Mesodermal cell (in vitro differentiated cells): ENCODE results near the gene SLC41A2.
"Not testable (repeated sequence)": the region's sequence is repeated elsewhere in the genome, so short reads cannot be mapped to it uniquely, and the experiment has no call there.

Experiments
- H3K27ac ChIP-seq: 2 replicates; pipeline ENCODE4 v1.7.0; 2013; ENCODE audit warnings: mild to moderate bottlenecking, low read depth, low read length, moderate library complexity; ENCODE audit not compliant: severe bottlenecking
- H3K36me3 ChIP-seq: 2 replicates; pipeline ENCODE4 v1.7.1; 2013; ENCODE audit warnings: mild to moderate bottlenecking, low read length, moderate library complexity; ENCODE audit not compliant: control insufficient read depth, insufficient read depth
- H3K4me1 ChIP-seq: one replicate; pipeline ENCODE4 v1.7.1; 2013; ENCODE audit warnings: mild to moderate bottlenecking, low read length; ENCODE audit not compliant: insufficient read depth, control insufficient read depth, poor library complexity, severe bottlenecking
- H3K4me3 ChIP-seq: 2 replicates; pipeline ENCODE4 v1.7.0; 2013; ENCODE audit warnings: low read length, control low read depth, mild to moderate bottlenecking; ENCODE audit not compliant: insufficient read depth, poor library complexity, severe bottlenecking; ENCODE audit errors: extremely low read depth
- H3K9me3 ChIP-seq: 2 replicates; pipeline ENCODE4 v1.7.1; 2013; ENCODE audit warnings: mild to moderate bottlenecking, low read length, moderate library complexity; ENCODE audit not compliant: control insufficient read depth
- WGBS, 2 experiments: methylation state at CpG; one replicate each; pipeline ENCODE4 v1.1.5; 2013; ENCODE audit warnings: missing lambda C conversion rate in 2 of 2; ENCODE audit not compliant: insufficient coverage in 2 of 2; 5-methylcytosine and 5-hydroxymethylcytosine counted together

The SLC41A2 gene

DNA sequence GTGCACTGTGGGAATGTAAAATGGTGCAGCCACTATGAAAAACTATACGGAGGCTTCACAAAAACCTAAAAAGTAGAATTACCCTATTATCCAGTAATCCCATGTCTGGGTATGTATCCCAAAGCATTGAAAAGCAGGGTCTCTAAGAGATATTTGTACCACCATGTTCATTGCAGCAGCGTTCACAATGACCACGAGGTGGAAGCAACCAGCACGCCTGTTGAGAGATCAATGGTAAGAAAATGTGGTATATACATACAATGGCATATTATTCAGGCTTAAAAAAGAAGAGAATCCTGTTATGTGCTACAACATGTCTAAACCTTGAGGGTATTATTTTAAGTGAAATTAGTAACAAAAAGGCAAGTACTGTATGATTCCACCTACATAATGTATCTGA lies 27.1 kb upstream of the SLC41A2 start:
- 92% methylated on average over 2 of the region's 4 CpGs; no CpG with 5 or more reads in 1 of the 2 experiments for WGBS, 2 experiments
- Histone ChIP-seq H3K4me1 (peaks cover 9% of the 10 kb centered on the region), H3K9me3 (no peaks in the 10 kb centered on the region), H3K27ac (no peak overlapping the region), H3K36me3 (peaks cover 19% of the 10 kb centered on the region), H3K4me3 (no peak overlapping the region)

DNA sequence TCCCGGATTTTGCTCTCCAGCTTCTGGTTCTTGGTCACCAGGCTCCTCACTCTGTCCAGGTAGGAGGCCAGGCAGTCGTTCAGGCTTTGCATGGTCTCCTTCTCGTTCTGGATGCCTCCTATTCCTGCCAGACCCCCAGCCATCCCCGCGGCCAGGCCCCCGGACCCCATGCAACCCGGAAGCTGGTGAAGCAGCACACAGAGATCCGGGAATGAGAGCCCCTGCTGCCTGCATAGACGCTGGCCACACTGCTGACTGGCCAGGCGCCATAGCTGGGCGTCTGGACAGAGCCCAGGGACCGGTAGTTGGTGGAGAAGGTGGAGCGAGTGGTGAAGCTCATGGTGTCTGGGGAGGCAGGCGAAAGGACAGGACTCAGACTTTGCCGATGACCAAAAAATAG lies 19.6 kb upstream of the SLC41A2 start:
- H3K4me3 ChIP-seq, H3K4me1 ChIP-seq: not testable (repeated sequence)
- 90 to 94% methylated on average over 15 of the region's 15 CpGs for WGBS, 2 experiments

DNA sequence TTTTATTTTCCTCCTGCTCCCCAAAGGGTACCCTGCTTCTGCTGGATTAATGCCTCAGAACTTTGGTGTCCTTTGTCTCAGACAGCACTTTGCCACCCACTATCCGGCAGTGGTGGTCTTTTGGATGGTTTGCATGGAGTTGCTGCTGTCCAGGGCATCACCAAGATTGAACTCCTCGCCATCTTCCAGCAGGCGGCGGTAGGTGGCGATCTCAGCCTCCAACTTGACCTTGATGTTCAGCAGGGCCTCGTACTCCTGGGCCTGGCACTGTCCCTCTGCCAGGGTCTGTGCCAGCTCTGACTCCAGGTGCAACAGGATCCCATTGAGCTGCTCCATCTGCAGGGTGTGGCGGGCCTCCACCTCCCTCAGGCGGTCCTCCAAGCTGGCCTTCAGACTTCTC lies 18.6 kb upstream of the SLC41A2 start:
- 83 to 84% methylated on average over 6 to 8 of the region's 8 CpGs for WGBS, 2 experiments
- no peak overlapping the region for H3K4me3 ChIP-seq

More for the DNA sequence above, 19.6 kb upstream of the SLC41A2 start:
- H3K27ac ChIP-seq, H3K9me3 ChIP-seq, H3K36me3 ChIP-seq: not testable (repeated sequence)

DNA sequence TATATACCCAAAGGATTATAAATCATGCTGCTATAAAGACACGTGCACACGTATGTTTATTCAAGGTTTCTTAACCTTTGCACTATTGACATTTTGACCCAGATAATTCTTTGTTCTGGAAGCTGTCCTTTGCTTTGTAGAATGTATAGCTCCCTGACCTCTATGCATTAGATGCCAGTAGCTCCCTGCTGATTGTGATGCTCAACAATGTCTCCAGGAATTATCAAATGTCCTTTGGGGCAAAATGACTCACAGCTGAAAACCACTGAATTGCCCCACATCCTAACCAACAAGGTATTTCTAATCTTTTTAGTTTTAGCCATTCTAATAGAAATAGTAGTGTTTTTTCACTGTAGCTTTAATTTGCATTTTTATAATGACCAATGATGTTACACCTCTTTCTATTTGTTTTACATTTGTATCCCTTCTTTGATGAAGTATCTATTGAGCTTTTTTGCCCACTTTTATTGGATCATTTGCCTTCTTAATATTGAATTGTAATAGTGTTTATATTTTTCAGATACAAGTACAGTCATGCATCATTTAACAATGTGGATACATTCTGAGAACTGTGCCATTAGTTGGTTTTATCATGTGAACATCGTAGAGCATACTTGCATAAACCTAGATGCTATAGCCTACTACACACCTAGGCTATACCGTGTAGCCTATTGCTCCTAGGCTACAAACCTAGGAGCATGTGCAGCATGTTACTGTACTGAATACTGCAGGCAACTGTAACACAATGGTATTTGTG lies 17.7 kb upstream of the SLC41A2 start:
- H3K4me3 ChIP-seq: no peak overlapping the region
- WGBS, 2 experiments: 76% methylated on average over 2 of the region's 4 CpGs; no CpG with 5 or more reads in 1 of the 2 experiments
- H3K27ac ChIP-seq: no peak overlapping the region
- no peaks in the 10 kb centered on the region for H3K36me3 ChIP-seq
- no peaks in the 10 kb centered on the region for H3K4me1 ChIP-seq
- no peaks in the 10 kb centered on the region for H3K9me3 ChIP-seq

More for the DNA sequence above, 18.6 kb upstream of the SLC41A2 start:
- no peak overlapping the region for H3K27ac ChIP-seq
- no peaks in the 10 kb centered on the region for H3K4me1 ChIP-seq
- no peaks in the 10 kb centered on the region for H3K9me3 ChIP-seq
- H3K36me3 ChIP-seq: no peaks in the 10 kb centered on the region

DNA sequence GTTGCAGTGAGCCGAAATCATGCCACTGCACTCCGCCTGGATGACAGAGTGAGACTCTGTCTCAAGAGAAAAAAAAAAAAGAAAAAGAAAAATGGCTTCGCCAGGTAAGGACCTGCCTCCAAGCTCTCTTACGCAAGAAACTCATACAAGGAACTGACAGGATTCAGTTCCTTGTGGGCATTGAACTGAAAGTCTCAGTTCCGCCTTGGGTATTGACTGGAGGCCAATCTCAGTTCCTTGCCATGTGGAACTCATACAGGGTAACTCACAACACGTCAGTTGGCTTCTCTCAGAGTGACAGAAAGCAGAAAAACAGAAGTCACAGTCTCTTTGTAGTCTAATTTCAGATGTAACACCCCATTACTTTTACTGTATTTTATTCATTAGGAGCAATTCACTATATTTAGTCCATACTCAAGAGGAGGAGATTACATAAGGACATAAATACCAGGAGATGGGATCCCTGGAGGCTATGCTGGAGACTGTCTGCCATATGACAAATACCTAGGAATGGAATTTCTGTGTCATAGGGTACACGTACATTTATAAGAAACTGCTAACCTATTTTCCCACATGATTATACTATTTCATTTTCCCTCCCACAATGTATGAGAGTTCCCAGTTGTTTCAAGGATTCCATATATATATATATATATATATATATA lies 16.7 kb upstream of the SLC41A2 start:
- Histone ChIP-seq H3K27ac (no peak overlapping the region), H3K9me3 (no peaks in the 10 kb centered on the region), H3K4me1 (no peaks in the 10 kb centered on the region), H3K36me3 (no peaks in the 10 kb centered on the region), H3K4me3 (no peak overlapping the region)
- WGBS, 2 experiments: 88 to 96% methylated on average over 5 to 6 of the region's 7 CpGs

DNA sequence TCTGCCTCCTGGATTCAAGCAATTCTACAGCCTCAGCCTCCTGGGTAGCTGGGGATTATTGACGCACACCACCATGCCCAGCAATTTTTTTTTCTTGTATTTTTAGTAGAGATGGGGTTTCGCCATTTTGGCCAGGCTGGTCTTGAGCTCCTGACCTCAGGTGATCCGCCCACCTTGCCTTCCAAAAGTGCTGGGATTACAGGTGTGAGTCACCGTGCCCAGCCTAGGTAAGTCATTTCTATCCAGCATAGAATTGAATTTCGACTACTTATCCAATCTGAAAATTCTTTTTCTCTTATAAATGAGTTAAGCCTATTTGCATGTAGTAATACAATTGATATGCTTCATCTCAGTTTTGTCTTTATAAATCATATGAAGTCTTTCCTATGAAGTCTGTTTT lies 15.2 kb upstream of the SLC41A2 start:
- 76 to 88% methylated on average over 2 to 4 of the region's 5 CpGs for WGBS, 2 experiments
- Histone ChIP-seq H3K36me3 (no peaks in the 10 kb centered on the region), H3K9me3 (no peaks in the 10 kb centered on the region), H3K4me1 (no peaks in the 10 kb centered on the region), H3K27ac (no peak overlapping the region), H3K4me3 (no peak overlapping the region)

DNA sequence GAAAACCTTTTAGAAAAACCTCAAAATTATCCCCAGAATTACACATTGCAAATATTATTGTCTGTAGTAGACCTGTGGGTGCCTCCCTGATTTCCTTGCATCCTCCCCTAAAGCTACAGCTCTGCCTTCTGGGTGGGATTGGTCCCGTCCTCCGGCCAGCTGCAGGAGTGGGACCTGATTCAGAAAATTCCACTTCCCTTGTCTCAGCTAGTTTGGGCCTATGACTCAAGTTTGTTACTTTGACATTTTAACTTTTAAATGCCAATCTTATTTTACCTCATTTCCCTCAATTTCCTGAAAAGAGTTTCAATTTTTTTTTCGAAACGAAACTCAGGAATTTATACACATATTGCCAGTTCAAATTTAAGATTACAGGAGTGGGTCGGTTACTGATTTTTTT lies 13.2 kb upstream of the SLC41A2 start:
- no peak overlapping the region for H3K4me3 ChIP-seq
- no peaks in the 10 kb centered on the region for H3K4me1 ChIP-seq
- no peaks in the 10 kb centered on the region for H3K36me3 ChIP-seq
- H3K9me3 ChIP-seq: no peaks in the 10 kb centered on the region
- no peak overlapping the region for H3K27ac ChIP-seq
- WGBS, 2 experiments: 87 to 100% methylated on average over 1 to 3 of the region's 5 CpGs

DNA sequence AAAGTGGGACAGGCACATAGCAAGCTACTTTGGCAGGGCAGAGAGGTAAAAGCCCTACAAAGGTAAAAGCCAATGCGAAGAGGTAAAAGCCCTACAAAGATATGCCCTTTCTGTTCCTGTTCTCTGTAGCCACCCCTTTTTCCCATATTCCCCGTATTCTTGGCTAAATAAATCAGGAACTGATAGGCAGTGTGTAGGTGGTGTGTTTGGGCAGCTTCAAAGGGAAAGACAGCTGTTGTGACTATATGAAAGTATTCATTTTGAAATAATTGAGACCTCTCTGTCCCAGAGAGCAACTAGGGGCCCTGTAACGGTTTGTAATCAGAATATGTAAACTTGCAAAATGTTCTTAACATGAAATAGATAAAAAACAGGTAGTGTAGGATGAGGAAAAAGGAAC lies 11.3 kb upstream of the SLC41A2 start:
- WGBS, 2 experiments: 71% methylated on average over 1 of the region's 3 CpGs; no CpG with 5 or more reads in 1 of the 2 experiments
- no peaks in the 10 kb centered on the region for H3K36me3 ChIP-seq
- H3K4me3 ChIP-seq: no peak overlapping the region
- no peaks in the 10 kb centered on the region for H3K4me1 ChIP-seq
- no peak overlapping the region for H3K27ac ChIP-seq
- no peaks in the 10 kb centered on the region for H3K9me3 ChIP-seq

DNA sequence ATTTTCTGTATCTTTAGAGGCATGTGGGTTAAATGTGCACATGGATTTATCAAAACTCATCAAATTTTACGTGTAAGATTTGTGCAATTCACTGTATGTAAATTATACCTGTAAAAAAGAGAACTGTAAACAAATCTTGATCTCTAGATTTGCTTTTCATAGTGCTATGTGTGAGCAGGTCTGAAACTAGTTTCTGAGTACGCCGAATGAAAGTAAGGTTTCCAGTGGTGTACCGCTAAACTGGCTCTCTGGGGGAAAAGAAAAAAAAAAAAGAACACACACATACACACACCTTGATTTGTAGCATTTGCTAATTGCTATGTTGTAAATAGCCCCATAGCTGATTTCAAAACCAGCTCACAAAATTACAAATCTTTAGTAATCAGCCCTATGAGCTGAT lies 8.6 kb upstream of the SLC41A2 start:
- Histone ChIP-seq H3K27ac (no peak overlapping the region), H3K4me3 (no peak overlapping the region), H3K36me3 (no peaks in the 10 kb centered on the region), H3K9me3 (no peaks in the 10 kb centered on the region), H3K4me1 (no peaks in the 10 kb centered on the region)
- no CpG with 5 or more reads among the region's 4 CpGs for WGBS, 2 experiments

DNA sequence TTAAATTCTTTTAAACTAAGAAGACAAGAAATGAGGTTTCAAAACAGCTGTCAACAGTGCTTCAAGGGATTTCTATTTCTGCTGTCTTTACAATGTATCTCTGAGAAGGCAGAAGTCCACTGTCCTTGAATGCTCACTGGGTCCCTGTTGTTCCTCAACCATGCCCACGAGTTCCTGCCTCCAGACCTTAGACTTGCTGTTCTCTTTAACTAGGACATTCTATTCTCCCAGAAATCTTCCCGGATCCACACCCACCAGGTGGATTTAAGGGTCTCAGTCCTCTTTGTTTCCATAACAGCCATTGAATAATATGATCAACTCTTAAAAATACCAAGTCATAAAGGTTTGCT lies 6.7 kb upstream of the SLC41A2 start:
- 74 to 86% methylated on average over 2 of the region's 2 CpGs for WGBS, 2 experiments
- H3K9me3 ChIP-seq: no peaks in the 10 kb centered on the region
- H3K4me3 ChIP-seq: no peak overlapping the region
- H3K4me1 ChIP-seq: no peaks in the 10 kb centered on the region
- no peak overlapping the region for H3K27ac ChIP-seq
- no peaks in the 10 kb centered on the region for H3K36me3 ChIP-seq
